GM18508 (cell line): ENCODE results near the gene SNTB2.
"Not testable (repeated sequence)": the region's sequence is repeated elsewhere in the genome, so short reads cannot be mapped to it uniquely, and the experiment has no call there.

ENCODE experiments used
- ATAC-seq: cut with Tn5 transposase; IDR thresholded peaks from one replicate; pipeline ENCODE4 v1.9.1; 2021; ENCODE audit warnings: moderate number of reproducible peaks; ENCODE audit not compliant: insufficient read depth, unreplicated experiment

Gene SNTB2

DNA sequence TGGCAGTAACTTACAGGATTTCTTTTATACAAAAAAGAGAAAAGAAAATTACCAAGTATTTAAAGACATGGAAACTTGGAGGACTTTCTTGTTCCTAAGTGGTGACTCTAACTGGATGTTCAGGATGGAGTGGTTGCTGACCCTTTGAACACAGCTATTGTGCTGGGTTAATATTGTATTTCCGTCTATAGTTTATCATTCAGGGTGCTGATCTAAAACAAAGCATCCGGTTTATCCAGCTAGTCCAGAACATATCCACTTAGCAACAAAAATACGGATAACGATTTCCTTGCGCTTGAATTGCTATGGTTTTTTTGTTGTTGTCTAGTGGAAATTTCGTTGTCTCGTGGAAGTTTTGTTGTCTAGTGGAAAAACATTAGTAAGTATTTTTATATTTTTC lies 38.2 kb downstream of the SNTB2 start:
- ATAC-seq, result no peak

DNA sequence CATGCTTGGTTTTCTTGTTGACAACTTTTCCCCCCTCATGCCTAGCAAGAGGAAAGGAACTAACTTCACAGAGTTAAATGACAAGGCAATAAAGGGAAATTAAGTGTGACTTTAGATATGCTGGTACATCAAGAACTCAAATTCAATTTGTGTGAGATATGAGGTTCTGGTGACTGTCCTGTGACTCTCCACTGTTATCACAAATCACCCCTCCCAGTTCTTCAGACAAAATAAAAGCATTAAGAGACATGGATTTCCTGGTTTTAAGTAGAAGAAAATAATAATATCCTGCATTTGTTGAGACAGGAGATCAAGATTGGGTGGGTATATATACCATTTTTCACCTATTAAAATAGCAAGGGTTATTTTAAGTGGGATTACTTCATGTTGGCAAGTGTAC lies 46.2 kb downstream of the SNTB2 start:
- ATAC-seq, result no peak

DNA sequence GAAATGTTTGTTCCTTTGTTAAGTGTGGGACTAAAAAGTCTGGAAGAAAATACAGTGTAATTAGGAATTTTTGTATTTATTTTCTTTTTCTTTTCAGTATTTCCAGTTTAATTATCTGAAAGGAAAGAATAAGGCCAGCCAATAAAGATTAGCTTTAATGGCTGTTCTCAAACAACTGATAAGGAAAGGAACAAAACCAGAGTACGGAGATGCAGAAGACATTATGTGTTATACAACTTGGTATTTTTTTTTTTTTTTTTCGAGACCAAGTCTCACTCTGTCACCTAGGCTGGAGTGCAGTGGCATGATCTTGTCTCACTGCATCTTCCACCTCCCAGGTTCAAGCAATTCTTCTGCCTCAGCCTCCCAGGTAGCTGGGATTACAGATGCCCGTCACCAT lies 47.5 kb downstream of the SNTB2 start:
- ATAC-seq, result no peak

- ATAC-seq, result no peak
Observed at GRCh38 chr16:69236319-69236718, 49.4 kb downstream of the SNTB2 start.

GRCh38 chr16:69237296-69237695 lies 50.3 kb downstream of the SNTB2 start:
- ATAC-seq, result no peak

- no peak for ATAC-seq
Observed at GRCh38 chr16:69239851-69240250, 52.9 kb downstream of the SNTB2 start.

GRCh38 chr16:69240331-69240730 lies 53.4 kb downstream of the SNTB2 start:
- ATAC-seq, result no peak

- ATAC-seq, result no peak
Observed at GRCh38 chr16:69241926-69242325, 55.0 kb downstream of the SNTB2 start.

- no peak for ATAC-seq
Observed at GRCh38 chr16:69243479-69243878, 56.5 kb downstream of the SNTB2 start.

- no peak for ATAC-seq
Observed at GRCh38 chr16:69244336-69244735, 57.4 kb downstream of the SNTB2 start.

GRCh38 chr16:69250081-69250480 lies 63.1 kb downstream of the SNTB2 start:
- ATAC-seq, result no peak

DNA sequence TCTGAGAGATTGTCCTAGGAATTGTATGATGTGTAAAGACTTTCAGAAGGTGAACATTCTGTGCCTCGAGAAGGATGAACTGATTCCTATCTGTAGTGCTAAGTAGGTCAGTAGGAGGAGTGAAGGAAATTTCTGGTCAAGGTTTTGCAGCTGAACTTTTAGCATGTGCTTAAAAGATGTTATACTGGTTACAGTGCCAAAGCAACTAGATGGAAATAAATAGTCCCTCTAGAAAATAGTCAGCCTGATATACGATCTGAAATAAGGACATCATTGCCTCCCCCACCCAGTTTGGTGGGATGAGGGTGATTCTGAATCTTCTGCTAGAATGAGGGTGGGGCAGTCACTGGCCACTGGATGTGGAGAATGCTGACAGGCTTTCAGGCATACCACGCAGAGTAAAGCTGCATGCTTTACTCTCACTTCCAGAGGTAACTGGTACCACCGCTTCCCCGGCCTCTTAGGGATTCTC lies 66.9 kb downstream of the SNTB2 start:
- no peak for ATAC-seq

- ATAC-seq, result not testable (repeated sequence)
Observed at GRCh38 chr16:69259428-69259764, 72.4 kb downstream of the SNTB2 start.

DNA sequence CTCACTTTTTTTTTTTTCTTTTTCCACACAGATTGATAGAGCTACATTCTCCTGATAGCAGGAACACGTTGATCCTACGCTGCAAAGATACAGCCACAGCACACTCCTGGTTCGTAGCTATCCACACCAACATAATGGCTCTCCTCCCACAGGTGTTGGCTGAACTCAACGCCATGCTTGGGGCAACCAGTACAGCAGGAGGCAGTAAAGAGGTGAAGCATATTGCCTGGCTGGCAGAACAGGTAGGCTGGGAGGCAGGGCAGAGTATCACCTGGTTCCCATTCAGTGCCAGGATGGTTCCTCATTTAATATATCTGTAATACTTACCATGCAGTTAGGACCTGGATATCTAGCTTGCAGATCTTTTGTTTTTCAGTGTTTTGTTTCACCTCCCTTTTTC lies 73.1 kb downstream of the SNTB2 start:
- no peak for ATAC-seq

GRCh38 chr16:69260506-69260905 lies 73.5 kb downstream of the SNTB2 start:
- no peak for ATAC-seq

- no peak for ATAC-seq
Observed at GRCh38 chr16:69266334-69267063, 79.5 kb downstream of the SNTB2 start.

- no peak for ATAC-seq
Observed at GRCh38 chr16:69267633-69268032, 80.7 kb downstream of the SNTB2 start.

GRCh38 chr16:69270395-69270794 lies 83.4 kb downstream of the SNTB2 start:
- no peak for ATAC-seq

- no peak for ATAC-seq
Observed at GRCh38 chr16:69270831-69271230, 83.9 kb downstream of the SNTB2 start.

GRCh38 chr16:69273009-69273408 lies 86.0 kb downstream of the SNTB2 start:
- ATAC-seq, result no peak

GRCh38 chr16:69274699-69275235 lies 87.8 kb downstream of the SNTB2 start:
- no peak for ATAC-seq
